ENCODE measurements around the gene GSPT1.

Gene GSPT1

DNA sequence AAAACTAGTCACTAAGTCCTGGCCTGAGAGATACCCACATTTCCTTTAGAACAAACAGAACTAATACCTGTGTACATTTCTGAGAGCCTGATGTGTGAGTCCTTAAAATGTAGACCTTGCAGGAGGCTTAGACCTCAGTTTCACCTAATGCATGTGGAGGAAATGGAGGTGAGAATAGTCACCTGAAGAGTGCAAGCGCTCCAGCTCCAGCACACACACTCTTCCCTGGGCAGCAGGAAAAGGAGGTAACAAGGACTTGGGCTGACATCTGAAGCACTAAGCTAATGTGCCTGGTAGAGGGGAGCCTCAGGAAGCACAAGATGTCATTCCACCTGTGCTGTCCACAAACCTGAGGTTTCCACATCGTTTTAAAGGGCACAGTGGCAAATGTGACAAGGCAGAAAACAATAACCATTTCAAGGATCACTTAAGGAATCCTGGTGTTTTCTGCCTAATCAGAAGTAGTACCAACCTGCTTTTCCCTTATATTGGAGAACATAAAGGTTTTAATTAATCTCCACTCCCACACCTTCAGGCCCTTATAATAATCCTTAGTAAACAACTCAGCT, 47.3 kb downstream of the GSPT1 start:
- no peak overlapping the region for H3K4me3 ChIP-seq (ENCODE audit: low read length)
- no peak overlapping the region for H3K4me2 ChIP-seq (ENCODE audit: low read depth, low read length)
- H3K4me1 ChIP-seq (ENCODE audit: low read length): no peaks in the 10 kb centered on the region
- no peak overlapping the region for H3K9ac ChIP-seq (ENCODE audit: low read length)
- no peak overlapping the region for H2AFZ ChIP-seq (ENCODE audit: low read length)
- no peaks in the 10 kb centered on the region for H3K27me3 ChIP-seq (replicated peaks; ENCODE audit: insufficient read depth, low read length)
- no peak overlapping the region for H3K27ac ChIP-seq (ENCODE audit: low read length)
- H3F3A ChIP-seq (ENCODE audit: insufficient read depth, low read length): peaks cover 10% of the 10 kb centered on the region
- H3K9me3 ChIP-seq (replicated peaks; ENCODE audit: insufficient read depth, low read length): no peaks in the 10 kb centered on the region
- no peak for DNase-seq
- no peaks in the 10 kb centered on the region for H3K9me2 ChIP-seq (replicated peaks; ENCODE audit: insufficient read depth, low read length)
- H4K20me1 ChIP-seq (ENCODE audit: insufficient read depth, low read length): no peaks in the 10 kb centered on the region
- peaks cover 21% of the 10 kb centered on the region for H3K79me2 ChIP-seq (ENCODE audit: low read length)
- H3K36me3 ChIP-seq (replicated peaks; ENCODE audit: insufficient read depth, low read length): peaks cover 11% of the 10 kb centered on the region
- TF ChIP-seq CTCF (IDR thresholded peaks at IDR 0.05; ENCODE audit: low read length) (no peak), EZH2phosphoT487 (IDR thresholded peaks at IDR 0.05; ENCODE audit: low read length) (no peak), EZH2 (optimal IDR thresholded peaks at IDR 0.05; ENCODE audit: low read depth, low read length) (no peak)

GRCh38 chr16:11862489-11862888, 53.3 kb downstream of the GSPT1 start:
- no peak overlapping the region for H3K9ac ChIP-seq (ENCODE audit: low read length)
- H3K4me2 ChIP-seq (ENCODE audit: low read depth, low read length): no peak overlapping the region
- DNase-seq: no peak
- no peak overlapping the region for H2AFZ ChIP-seq (ENCODE audit: low read length)
- TF ChIP-seq CTCF (IDR thresholded peaks at IDR 0.05; ENCODE audit: low read length): no peak
- TF ChIP-seq EZH2 (optimal IDR thresholded peaks at IDR 0.05; ENCODE audit: low read depth, low read length): no peak
- TF ChIP-seq EZH2phosphoT487 (IDR thresholded peaks at IDR 0.05; ENCODE audit: low read length): no peak
- H3K79me2 ChIP-seq (ENCODE audit: low read length): peaks cover 38% of the 10 kb centered on the region
- no peaks in the 10 kb centered on the region for H3K36me3 ChIP-seq (replicated peaks; ENCODE audit: insufficient read depth, low read length)
- H3K9me3 ChIP-seq (replicated peaks; ENCODE audit: insufficient read depth, low read length): no peaks in the 10 kb centered on the region
- no peaks in the 10 kb centered on the region for H4K20me1 ChIP-seq (ENCODE audit: insufficient read depth, low read length)
- H3K4me1 ChIP-seq (ENCODE audit: low read length): no peaks in the 10 kb centered on the region
- peaks cover 3% of the 10 kb centered on the region for H3F3A ChIP-seq (ENCODE audit: insufficient read depth, low read length)
- H3K27me3 ChIP-seq (replicated peaks; ENCODE audit: insufficient read depth, low read length): no peaks in the 10 kb centered on the region
- no peak overlapping the region for H3K4me3 ChIP-seq (ENCODE audit: low read length)
- H3K27ac ChIP-seq (ENCODE audit: low read length): no peak overlapping the region
- H3K9me2 ChIP-seq (replicated peaks; ENCODE audit: insufficient read depth, low read length): no peaks in the 10 kb centered on the region

DNA sequence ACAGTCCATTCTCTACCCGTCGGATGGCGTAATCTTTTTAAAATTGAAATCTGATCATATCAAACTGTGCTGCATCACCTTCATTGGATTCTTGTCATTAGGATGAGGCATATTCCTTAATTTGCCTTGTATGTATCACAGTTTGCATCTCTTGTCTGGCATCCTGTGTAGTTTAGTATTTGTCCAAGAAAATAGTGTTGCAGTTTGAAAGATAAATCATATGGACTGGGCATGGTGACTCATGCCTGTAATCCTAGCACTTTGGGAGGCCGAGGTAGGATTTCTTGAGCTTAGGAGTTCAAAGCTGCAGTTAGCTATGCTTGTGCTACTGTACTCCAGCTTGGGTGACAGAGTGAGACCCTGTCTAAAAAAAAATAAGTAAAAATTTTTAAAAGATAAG, 58.6 kb downstream of the GSPT1 start:
- Histone ChIP-seq H3K4me1 (ENCODE audit: low read length) (peaks cover 4% of the 10 kb centered on the region), H2AFZ (ENCODE audit: low read length) (no peak overlapping the region), H3F3A (ENCODE audit: insufficient read depth, low read length) (no peaks in the 10 kb centered on the region), H4K20me1 (ENCODE audit: insufficient read depth, low read length) (0 out of 2 replicates have a peak, but pooled peaks cover 3% of the 10 kb centered on the region), H3K36me3 (replicated peaks; ENCODE audit: insufficient read depth, low read length) (no peaks in the 10 kb centered on the region), H3K4me3 (ENCODE audit: low read length) (no peak overlapping the region), H3K27me3 (replicated peaks; ENCODE audit: insufficient read depth, low read length) (no peaks in the 10 kb centered on the region), H3K27ac (ENCODE audit: low read length) (no peak overlapping the region), H3K9ac (ENCODE audit: low read length) (no peak overlapping the region), H3K4me2 (ENCODE audit: low read depth, low read length) (no peak overlapping the region), H3K9me2 (replicated peaks; ENCODE audit: insufficient read depth, low read length) (no peaks in the 10 kb centered on the region), H3K79me2 (ENCODE audit: low read length) (peaks cover 77% of the 10 kb centered on the region), H3K9me3 (replicated peaks; ENCODE audit: insufficient read depth, low read length) (no peaks in the 10 kb centered on the region)
- DNase-seq: no peak
- TF ChIP-seq EZH2 (optimal IDR thresholded peaks at IDR 0.05; ENCODE audit: low read depth, low read length) (no peak), EZH2phosphoT487 (IDR thresholded peaks at IDR 0.05; ENCODE audit: low read length) (no peak), CTCF (IDR thresholded peaks at IDR 0.05; ENCODE audit: low read length) (no peak)
